BE2C (cell line): Measurements from ENCODE around the gene ABCA7.

ENCODE experiments used
- DNase-seq: peaks from one replicate; pipeline ENCODE4 v3.0.0-alpha.2; 2020
- H3K27me3 ChIP-seq: fragments of 250-450 bp; sonication (Bioruptor Pico); 2 replicates; pipeline ENCODE4 v1.5.1; 2020; ENCODE audit warnings: mild to moderate bottlenecking
- H3K36me3 ChIP-seq: fragments of 250-450 bp; sonication (Bioruptor Pico); 2 replicates; pipeline ENCODE4 v1.5.1; 2020; ENCODE audit warnings: mild to moderate bottlenecking
- H3K4me1 ChIP-seq: fragments of 250-450 bp; sonication (Bioruptor Pico); 2 replicates; pipeline ENCODE4 v1.5.1; 2020
- H3K4me3 ChIP-seq: 2 replicates; pipeline ENCODE4 v1.5.1; 2011; ENCODE audit warnings: low read depth, low read length
- H3K9me3 ChIP-seq: fragments of 250-450 bp; sonication (Bioruptor Pico); 2 replicates; pipeline ENCODE4 v1.5.1; 2020
- TF ChIP-seq, protein P1 (sequence below): IDR thresholded peaks from 2 replicates; pipeline ENCODE4 v1.5.1; 2012; ENCODE audit warnings: mild to moderate bottlenecking, low read depth, low read length

Gene ABCA7

DNA sequence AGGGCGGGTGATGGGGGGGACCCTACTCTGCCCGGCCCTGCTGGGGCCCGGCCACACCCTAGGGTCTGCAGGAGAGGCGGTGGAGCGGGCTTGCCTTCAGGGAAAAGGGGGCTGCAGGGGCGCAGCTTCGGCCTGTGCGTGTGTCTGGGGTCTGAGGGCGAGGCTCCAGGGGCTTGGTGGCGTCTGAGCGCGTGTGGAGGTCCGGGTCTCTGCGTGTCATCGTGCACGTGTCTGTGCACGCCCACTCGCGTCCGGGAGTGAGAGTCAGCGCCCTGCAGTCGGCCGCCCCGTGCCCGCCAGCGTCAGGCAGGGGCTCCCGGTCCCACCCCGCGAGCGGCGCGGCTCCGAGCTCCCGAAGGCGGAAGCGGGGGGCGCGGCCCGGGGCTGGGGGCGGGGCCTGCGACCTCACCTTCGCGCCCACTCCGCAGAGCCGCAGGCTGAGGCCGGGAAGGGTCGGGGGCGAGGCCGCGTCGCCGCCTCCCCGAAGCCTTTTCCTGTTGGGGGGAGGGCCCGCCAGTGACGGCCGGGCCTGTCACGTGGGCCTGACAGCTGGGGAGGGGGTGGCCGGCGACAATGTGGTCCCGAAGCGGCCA lies 26.9 kb downstream of the ABCA7 start, which contains the start of gene ARHGAP45:
Gene ARHGAP45, plus strand, starts transcription at position 420 of the 593 bp plus-strand sequence. CDS start 239 bp downstream, outside the sequence.
- no peak for DNase-seq
- H3K4me3 ChIP-seq = no peak within 1 kb of the TSS; the same call in none of the 2 replicates
- TF ChIP-seq, protein P1, sequence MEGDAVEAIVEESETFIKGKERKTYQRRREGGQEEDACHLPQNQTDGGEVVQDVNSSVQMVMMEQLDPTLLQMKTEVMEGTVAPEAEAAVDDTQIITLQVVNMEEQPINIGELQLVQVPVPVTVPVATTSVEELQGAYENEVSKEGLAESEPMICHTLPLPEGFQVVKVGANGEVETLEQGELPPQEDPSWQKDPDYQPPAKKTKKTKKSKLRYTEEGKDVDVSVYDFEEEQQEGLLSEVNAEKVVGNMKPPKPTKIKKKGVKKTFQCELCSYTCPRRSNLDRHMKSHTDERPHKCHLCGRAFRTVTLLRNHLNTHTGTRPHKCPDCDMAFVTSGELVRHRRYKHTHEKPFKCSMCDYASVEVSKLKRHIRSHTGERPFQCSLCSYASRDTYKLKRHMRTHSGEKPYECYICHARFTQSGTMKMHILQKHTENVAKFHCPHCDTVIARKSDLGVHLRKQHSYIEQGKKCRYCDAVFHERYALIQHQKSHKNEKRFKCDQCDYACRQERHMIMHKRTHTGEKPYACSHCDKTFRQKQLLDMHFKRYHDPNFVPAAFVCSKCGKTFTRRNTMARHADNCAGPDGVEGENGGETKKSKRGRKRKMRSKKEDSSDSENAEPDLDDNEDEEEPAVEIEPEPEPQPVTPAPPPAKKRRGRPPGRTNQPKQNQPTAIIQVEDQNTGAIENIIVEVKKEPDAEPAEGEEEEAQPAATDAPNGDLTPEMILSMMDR = no peak
- peaks cover 7% of the 10 kb centered on the region; the same call in 1 of the 2 replicates for H3K9me3 ChIP-seq
- no peaks in the 10 kb centered on the region for H3K36me3 ChIP-seq
- H3K4me1 ChIP-seq = no peaks in the 10 kb centered on the region; the same call in 1 of the 2 replicates
- peaks cover 59% of the 10 kb centered on the region for H3K27me3 ChIP-seq

DNA sequence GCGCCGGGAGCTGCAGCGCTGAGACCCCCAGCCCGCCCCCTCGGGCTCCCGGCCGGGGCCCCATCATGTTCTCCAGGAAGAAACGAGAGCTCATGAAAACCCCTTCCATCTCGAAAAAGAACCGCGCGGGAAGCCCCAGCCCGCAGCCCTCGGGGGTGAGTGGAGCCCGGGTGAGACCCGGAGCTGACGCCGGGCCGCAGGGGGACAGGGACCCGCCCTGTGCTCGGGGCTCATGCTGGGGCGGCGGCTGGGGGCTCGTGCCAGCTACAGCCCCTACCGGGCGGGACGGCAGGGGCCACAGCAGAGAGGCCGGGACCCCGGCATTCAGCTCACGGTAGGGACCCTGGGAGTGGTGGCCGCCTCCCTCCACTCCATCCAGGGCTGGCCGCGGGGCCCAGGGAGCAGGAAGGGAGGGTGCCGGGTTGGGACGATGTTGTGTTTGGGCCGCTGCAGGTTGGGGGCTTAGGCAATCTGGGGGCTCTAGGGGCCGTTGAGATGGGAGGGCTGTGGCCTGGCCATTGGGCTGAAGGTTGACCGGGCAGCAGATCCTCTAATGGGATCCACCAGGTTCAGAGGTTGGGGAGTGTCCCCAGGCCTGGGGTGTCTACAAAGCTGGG lies 27.5 kb downstream of the ABCA7 start:
- no peaks in the 10 kb centered on the region for H3K36me3 ChIP-seq
- H3K9me3 ChIP-seq = peaks cover 7% of the 10 kb centered on the region; the same call in 1 of the 2 replicates
- DNase-seq = no peak
- H3K27me3 ChIP-seq = peaks cover 65% of the 10 kb centered on the region
- H3K4me1 ChIP-seq = no peaks in the 10 kb centered on the region; the same call in 1 of the 2 replicates
- no peak overlapping the region for H3K4me3 ChIP-seq
- TF ChIP-seq, protein P1 = no peak

DNA sequence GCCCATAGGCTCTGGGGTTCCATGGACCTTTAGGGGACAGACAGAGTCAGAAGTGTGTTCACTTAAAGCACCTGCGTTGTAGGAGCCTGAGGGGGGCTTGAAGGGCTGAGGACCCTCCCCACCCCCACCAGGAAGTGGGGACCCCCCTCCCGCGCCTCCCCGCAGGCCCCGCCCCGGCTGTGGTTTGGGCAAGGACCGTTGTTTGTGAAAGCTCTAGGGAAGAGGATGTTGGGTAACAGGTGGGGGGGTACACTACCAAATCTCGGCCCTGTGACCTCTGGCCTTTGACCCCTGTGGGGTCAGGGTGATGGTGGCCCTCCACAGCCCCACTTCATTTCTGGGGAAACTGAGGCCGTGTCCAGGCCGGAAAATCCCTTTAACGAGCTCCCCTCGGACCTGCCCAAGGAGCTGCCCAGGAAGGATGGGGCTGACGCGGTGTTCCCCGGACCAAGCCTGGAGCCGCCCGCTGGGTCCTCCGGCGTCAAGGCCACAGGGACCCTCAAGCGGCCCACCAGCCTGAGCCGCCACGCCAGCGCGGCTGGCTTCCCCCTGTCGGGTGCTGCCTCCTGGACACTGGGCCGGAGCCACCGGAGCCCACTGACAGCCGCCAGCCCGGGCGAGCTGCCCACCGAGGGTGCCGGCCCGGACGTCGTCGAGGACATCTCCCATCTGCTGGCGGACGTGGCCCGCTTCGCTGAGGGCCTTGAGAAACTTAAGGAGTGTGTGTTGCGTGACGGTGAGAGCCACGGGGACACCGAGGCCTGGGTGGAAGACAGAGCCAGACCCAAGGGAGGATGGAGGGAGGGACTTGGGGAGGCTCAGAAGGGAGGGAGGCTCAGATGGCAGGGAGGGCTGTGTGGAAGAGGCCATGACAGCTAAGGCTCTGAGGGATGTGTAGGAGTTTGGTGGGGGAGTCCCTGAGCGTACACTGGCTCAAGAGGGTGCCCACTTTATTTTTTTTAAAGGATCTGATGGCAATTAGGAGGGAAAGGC lies 28.4 kb downstream of the ABCA7 start:
- H3K27me3 ChIP-seq = peaks cover 69% of the 10 kb centered on the region
- H3K4me3 ChIP-seq = no peak overlapping the region
- TF ChIP-seq, protein P1 = no peak
- no peaks in the 10 kb centered on the region for H3K36me3 ChIP-seq
- H3K4me1 ChIP-seq = no peaks in the 10 kb centered on the region; the same call in 1 of the 2 replicates
- peaks cover 6% of the 10 kb centered on the region; the same call in 1 of the 2 replicates for H3K9me3 ChIP-seq
- no peak for DNase-seq

DNA sequence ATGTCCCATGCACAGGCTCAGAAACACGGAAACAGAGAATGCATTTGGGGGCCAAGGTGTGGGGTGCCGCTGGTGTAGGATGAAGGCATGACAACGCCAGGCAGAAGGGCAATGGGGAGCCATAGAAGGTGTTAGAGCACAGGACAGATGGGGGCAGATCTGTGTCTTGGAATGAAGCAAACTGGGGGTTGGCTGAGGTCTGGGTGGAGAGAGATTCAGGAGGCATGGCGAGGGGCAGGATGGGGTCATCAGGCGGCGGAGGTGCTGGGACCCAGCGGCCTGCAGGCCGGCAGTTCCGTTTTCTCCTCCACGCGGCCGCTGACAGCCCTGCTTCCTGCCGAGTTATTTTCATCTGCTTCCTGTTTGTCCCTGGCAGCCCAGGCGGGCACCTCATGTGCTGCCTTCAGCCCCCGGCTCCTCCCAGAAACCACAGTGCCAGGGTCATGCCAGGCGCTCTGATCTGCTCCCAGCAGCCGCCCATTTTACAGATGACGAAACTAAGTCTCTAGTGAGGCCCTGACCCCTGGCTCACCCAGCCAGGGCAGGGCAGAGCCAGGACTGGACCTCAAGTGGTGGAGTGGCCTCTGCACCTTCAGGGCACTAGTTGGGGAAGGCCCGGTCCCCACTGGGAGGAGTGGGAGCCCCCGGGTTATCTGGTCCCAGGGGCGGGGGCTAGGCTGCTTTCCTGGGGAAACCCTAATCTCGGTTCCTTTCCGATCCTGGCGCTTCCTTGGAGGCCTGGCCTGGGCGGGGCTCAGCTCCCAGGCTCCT lies 29.3 kb downstream of the ABCA7 start:
- TF ChIP-seq, protein P1 = no peak
- Histone ChIP-seq H3K4me1 (peaks cover 3% of the 10 kb centered on the region; the same call in 1 of the 2 replicates), H3K27me3 (peaks cover 69% of the 10 kb centered on the region), H3K9me3 (peaks cover 4% of the 10 kb centered on the region; the same call in 1 of the 2 replicates), H3K36me3 (no peaks in the 10 kb centered on the region), H3K4me3 (no peak overlapping the region)
- no peak for DNase-seq

DNA sequence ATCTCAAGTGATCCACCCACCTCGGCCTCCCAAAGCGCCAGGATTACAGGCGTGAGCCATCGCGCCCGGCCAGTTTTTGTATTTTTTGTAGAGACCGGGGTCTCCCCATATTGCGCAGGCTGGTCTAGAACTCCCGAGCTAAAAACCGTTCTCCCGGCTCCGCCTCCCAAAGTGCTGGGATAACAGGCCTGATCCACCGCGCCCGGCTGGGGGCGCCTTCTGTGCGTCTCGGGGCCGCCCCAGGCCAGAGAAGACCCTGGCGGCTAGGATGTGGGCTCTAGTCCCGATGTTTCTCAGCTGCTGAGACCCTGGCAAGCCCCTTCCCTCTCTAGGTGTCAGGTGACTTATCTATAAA lies 30.6 kb downstream of the ABCA7 start:
- TF ChIP-seq, protein P1 = no peak
- Histone ChIP-seq H3K9me3 (peaks cover 4% of the 10 kb centered on the region; the same call in 1 of the 2 replicates), H3K4me1 (peaks cover 4% of the 10 kb centered on the region; the same call in 1 of the 2 replicates), H3K27me3 (peaks cover 62% of the 10 kb centered on the region), H3K36me3 (no peaks in the 10 kb centered on the region), H3K4me3 (no peak overlapping the region)
- DNase-seq = no peak
